Smooth muscle cell (in vitro differentiated cells): ENCODE data around the gene PLN. TPM values are rescaled to one million over a fixed set of nuclear protein-coding genes. Genes with fewer than 3 reads are reported as not detected.

Source experiments
- DNase-seq: peaks from one replicate; lab custom pipeline; 2025; ENCODE audit not compliant: unreplicated experiment; lab: John Stamatoyannopoulos, UW
- H2AFZ ChIP-seq: fragments of 200-600 bp; sonication (generic); 2 replicates; pipeline ENCODE4 v1.6.0; 2016; ENCODE audit warnings: antibody characterized with exemption, low read depth, mild to moderate bottlenecking
- H3F3A ChIP-seq: fragments of 200-600 bp; sonication (generic); 2 replicates; pipeline ENCODE4 v1.6.0; 2017; ENCODE audit warnings: antibody characterized with exemption, low read depth
- H3K27ac ChIP-seq: fragments of 200-600 bp; sonication (generic); 2 replicates; pipeline ENCODE4 v1.5.1; 2016; ENCODE audit warnings: low read depth, mild to moderate bottlenecking
- H3K27me3 ChIP-seq: fragments of 200-600 bp; sonication (generic); 2 replicates; pipeline ENCODE4 v1.6.1; 2016; ENCODE audit warnings: low read depth, mild to moderate bottlenecking
- H3K36me3 ChIP-seq: fragments of 200-600 bp; sonication (generic); 2 replicates; pipeline ENCODE4 v1.5.1; 2016; ENCODE audit warnings: low read depth
- H3K4me1 ChIP-seq: fragments of 200-600 bp; sonication (generic); 2 replicates; pipeline ENCODE4 v1.5.1; 2016; ENCODE audit warnings: low read depth
- H3K4me2 ChIP-seq: fragments of 200-600 bp; sonication (generic); 2 replicates; pipeline ENCODE4 v1.6.0; 2016; ENCODE audit warnings: mild to moderate bottlenecking
- H3K4me3 ChIP-seq: fragments of 200-600 bp; sonication (generic); 2 replicates; pipeline ENCODE4 v1.5.1; 2016; ENCODE audit warnings: mild to moderate bottlenecking
- H3K79me2 ChIP-seq: fragments of 200-600 bp; sonication (generic); 2 replicates; pipeline ENCODE4 v1.6.0; 2016; ENCODE audit warnings: low read depth, mild to moderate bottlenecking
- H3K9ac ChIP-seq: fragments of 200-600 bp; sonication (generic); 2 replicates; pipeline ENCODE4 v1.6.0; 2016; ENCODE audit warnings: low read depth
- H3K9me3 ChIP-seq: fragments of 200-600 bp; sonication (generic); replicated peaks from 2 replicates; pipeline ENCODE4 v1.5.1; 2016; ENCODE audit warnings: low read depth
- H4K20me1 ChIP-seq: fragments of 200-600 bp; sonication (generic); 2 replicates; pipeline ENCODE4 v1.6.0; 2016; ENCODE audit warnings: low read depth
- WGBS: methylation state at CpG from one replicate; pipeline ENCODE4 v1.1.7; 2016; ENCODE audit warnings: low lambda C conversion rate; 5-methylcytosine and 5-hydroxymethylcytosine counted together
- polyA plus RNA-seq: library from polyadenylated mRNA; unstranded; fragments of >200 nt; fragmentation: Nextera tagmentation; extraction: Ambion mirVana; gene quantifications from 2 replicates; pipeline ENCODE4 v1.2.1, GENCODE V29; 2016
- total RNA-seq: library from RNA; depleted of rRNA; stranded (reverse); fragments of >200 nt; gene quantifications from 2 replicates; pipeline ENCODE4 v1.2.3, GENCODE V29; 2014
- TF ChIP-seq, protein P1 (sequence below): fragments of 200-600 bp; sonication (generic); IDR thresholded peaks from 2 replicates; pipeline ENCODE4 v1.5.1; 2017; ENCODE audit warnings: borderline replicate concordance, mild to moderate bottlenecking, antibody characterized with exemption; ENCODE audit not compliant: insufficient read depth, poor library complexity, severe bottlenecking

The PLN gene
- total and polyA plus RNA-seq, 2 experiments from 2014 or later: 0.75 to 2.9 TPM

- TF ChIP-seq, protein P1, sequence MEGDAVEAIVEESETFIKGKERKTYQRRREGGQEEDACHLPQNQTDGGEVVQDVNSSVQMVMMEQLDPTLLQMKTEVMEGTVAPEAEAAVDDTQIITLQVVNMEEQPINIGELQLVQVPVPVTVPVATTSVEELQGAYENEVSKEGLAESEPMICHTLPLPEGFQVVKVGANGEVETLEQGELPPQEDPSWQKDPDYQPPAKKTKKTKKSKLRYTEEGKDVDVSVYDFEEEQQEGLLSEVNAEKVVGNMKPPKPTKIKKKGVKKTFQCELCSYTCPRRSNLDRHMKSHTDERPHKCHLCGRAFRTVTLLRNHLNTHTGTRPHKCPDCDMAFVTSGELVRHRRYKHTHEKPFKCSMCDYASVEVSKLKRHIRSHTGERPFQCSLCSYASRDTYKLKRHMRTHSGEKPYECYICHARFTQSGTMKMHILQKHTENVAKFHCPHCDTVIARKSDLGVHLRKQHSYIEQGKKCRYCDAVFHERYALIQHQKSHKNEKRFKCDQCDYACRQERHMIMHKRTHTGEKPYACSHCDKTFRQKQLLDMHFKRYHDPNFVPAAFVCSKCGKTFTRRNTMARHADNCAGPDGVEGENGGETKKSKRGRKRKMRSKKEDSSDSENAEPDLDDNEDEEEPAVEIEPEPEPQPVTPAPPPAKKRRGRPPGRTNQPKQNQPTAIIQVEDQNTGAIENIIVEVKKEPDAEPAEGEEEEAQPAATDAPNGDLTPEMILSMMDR: no peak
- no peak for DNase-seq
- H3F3A ChIP-seq: no peaks in the 10 kb centered on the region
- peaks cover 6% of the 10 kb centered on the region for H3K36me3 ChIP-seq
- H3K27ac ChIP-seq: no peak overlapping the region
- H2AFZ ChIP-seq: no peak overlapping the region
- no peaks in the 10 kb centered on the region for H3K27me3 ChIP-seq
- H3K9me3 ChIP-seq: no peaks in the 10 kb centered on the region
- 97% methylated on average over 1 of the region's 1 CpG for WGBS
- peak overlapping the region; percentile 76 for H3K4me3 ChIP-seq
- H3K9ac ChIP-seq: no peak overlapping the region
- peaks cover 31% of the 10 kb centered on the region for H3K4me1 ChIP-seq
- H4K20me1 ChIP-seq: peaks cover 64% of the 10 kb centered on the region
- peaks cover 96% of the 10 kb centered on the region for H3K79me2 ChIP-seq
- peak overlapping the region; percentile 95 for H3K4me2 ChIP-seq
These were observed 21.4 kb downstream of the PLN start for GRCh38 chr6:118569498-118569897.

- Histone ChIP-seq H4K20me1 (peaks cover 62% of the 10 kb centered on the region), H3K27ac (peak overlapping the region; percentile 100), H3F3A (peaks cover 2% of the 10 kb centered on the region), H3K4me3 (peak overlapping the region; percentile 76), H3K9me3 (no peaks in the 10 kb centered on the region), H2AFZ (no peak overlapping the region), H3K36me3 (no peaks in the 10 kb centered on the region), H3K79me2 (peaks cover 96% of the 10 kb centered on the region), H3K9ac (peak overlapping the region; percentile 39), H3K27me3 (no peaks in the 10 kb centered on the region), H3K4me2 (peak overlapping the region; percentile 95), H3K4me1 (peaks cover 31% of the 10 kb centered on the region)
- DNase-seq: no peak
- TF ChIP-seq, protein P1: no peak
- WGBS: 85% methylated on average over 2 of the region's 2 CpGs
These were observed 23.0 kb downstream of the PLN start for GRCh38 chr6:118571121-118571520.

GRCh38 chr6:118574051-118574865 is 26.2 kb downstream of the PLN start:
- H3K4me1 ChIP-seq: peaks cover 39% of the 10 kb centered on the region
- no peaks in the 10 kb centered on the region for H3K9me3 ChIP-seq
- peaks cover 12% of the 10 kb centered on the region for H3F3A ChIP-seq
- TF ChIP-seq, protein P1: no peak
- no peak overlapping the region for H2AFZ ChIP-seq
- H3K36me3 ChIP-seq: no peaks in the 10 kb centered on the region
- peak overlapping the region; percentile 95 for H3K4me2 ChIP-seq
- H4K20me1 ChIP-seq: peaks cover 64% of the 10 kb centered on the region
- H3K27ac ChIP-seq: peak overlapping the region; percentile 100
- no peak for DNase-seq
- H3K79me2 ChIP-seq: peaks cover 84% of the 10 kb centered on the region
- WGBS: 41% methylated on average over 13 of the region's 13 CpGs
- no peaks in the 10 kb centered on the region for H3K27me3 ChIP-seq
- H3K4me3 ChIP-seq: peak overlapping the region; percentile 76
- H3K9ac ChIP-seq: peak overlapping the region; percentile 100
